Suppressor macrophage (primary cell): ENCODE data around the gene CACNA1B.
A peak's percentile ranks its signal among the peaks of the same experiment; 100 is the strongest.
"Not testable (repeated sequence)": the region's sequence is repeated elsewhere in the genome, so short reads cannot be mapped to it uniquely, and the experiment has no call there.

Experiments used
- DNase-seq, 4 experiments: peaks; one replicate each; pipeline ENCODE4 v3.0.0-alpha.2; 2020 to 2022

CACNA1B gene

GRCh38 chr9:138016406-138017187 is 139.0 kb downstream of the CACNA1B start:
- DNase-seq, result no peak

GRCh38 chr9:138017200-138017599 is 139.6 kb downstream of the CACNA1B start:
- DNase-seq, result no peak

- DNase-seq, result not testable (repeated sequence)
Measured at GRCh38 chr9:138019514-138019913, 141.9 kb downstream of the CACNA1B start.

GRCh38 chr9:138020120-138020794 is 142.7 kb downstream of the CACNA1B start:
- DNase-seq, result no peak

- no peak for DNase-seq
Measured at GRCh38 chr9:138020795-138021182, 143.2 kb downstream of the CACNA1B start.

- DNase-seq, result no peak
Measured at GRCh38 chr9:138021251-138022056, 143.9 kb downstream of the CACNA1B start.

- peak in 2 of 4 experiments; percentile 4 to 18 for DNase-seq
Measured at GRCh38 chr9:138022121-138022741, 144.6 kb downstream of the CACNA1B start.

GRCh38 chr9:138022756-138023393 is 145.3 kb downstream of the CACNA1B start:
- no peak for DNase-seq

- DNase-seq, result no peak
Measured at GRCh38 chr9:138023394-138024124, 146.0 kb downstream of the CACNA1B start.

GRCh38 chr9:138024131-138024530 is 146.5 kb downstream of the CACNA1B start:
- DNase-seq, result no peak

- DNase-seq, result no peak
Measured at GRCh38 chr9:138024831-138025291, 147.3 kb downstream of the CACNA1B start.

- no peak for DNase-seq
Measured at GRCh38 chr9:138025417-138025816, 147.8 kb downstream of the CACNA1B start.

GRCh38 chr9:138025908-138026307 is 148.3 kb downstream of the CACNA1B start:
- no peak for DNase-seq

GRCh38 chr9:138028596-138028995 is 151.0 kb downstream of the CACNA1B start:
- DNase-seq, result no peak

- DNase-seq, result no peak
Measured at GRCh38 chr9:138031186-138031585, 153.6 kb downstream of the CACNA1B start.

- no peak for DNase-seq
Measured at GRCh38 chr9:138033950-138034349, 156.4 kb downstream of the CACNA1B start.

GRCh38 chr9:138037140-138037539 is 159.6 kb downstream of the CACNA1B start:
- DNase-seq, result no peak

GRCh38 chr9:138038244-138038671 is 160.7 kb downstream of the CACNA1B start:
- no peak for DNase-seq

GRCh38 chr9:138040446-138041430 is 163.2 kb downstream of the CACNA1B start:
- DNase-seq, result no peak

- no peak for DNase-seq
Measured at GRCh38 chr9:138042146-138042545, 164.6 kb downstream of the CACNA1B start.
